GM12878 (cell line): ENCODE measurements around the gene PRMT7. TPM values are rescaled to one million over a fixed set of nuclear protein-coding genes. Genes with fewer than 3 reads are reported as not detected.

Source experiments
- ATAC-seq: fragments of 200-7000 bp; cut with Tn5 transposase; 3 replicates; pipeline ENCODE4 v1.9.1; 2020; ENCODE audit warnings: mild to moderate bottlenecking, moderate library complexity
- BruUV-seq: library from RNA; stranded (reverse); fragments of 400-500 nt; replicated peaks from 2 replicates; lab custom pipeline; 2021; lab: Mats Ljungman, UMichigan
- CTCF ChIA-PET: fragments of 300-600 bp; sonication (Branson Sonifier 250); formaldehyde crosslinking; extraction: SDS; loops from one replicate; lab custom pipeline; 2021; ENCODE audit warnings: inconsistent platforms; lab: Yijun Ruan, JAX
- POLR2A ChIA-PET: fragments of 350-600 bp; formaldehyde crosslinking; extraction: SDS; loops from one replicate; lab custom pipeline; 2021; ENCODE audit warnings: inconsistent platforms; lab: Charles Lee
- RAD21 ChIA-PET: fragments of 300-600 bp; sonication (Branson Sonifier 250); formaldehyde crosslinking; loops from one replicate; lab custom pipeline; 2023; ENCODE audit warnings: antibody characterized with exemption; ENCODE audit not compliant: unreplicated experiment; lab: Charles Lee
- SMC1A ChIA-PET: fragments of 300-600 bp; sonication (Branson Sonifier 250); formaldehyde crosslinking; loops from one replicate; lab custom pipeline; 2023; ENCODE audit not compliant: unreplicated experiment, uncharacterized antibody; lab: Charles Lee
- DNase-seq: peaks from one replicate; pipeline ENCODE4 v3.0.0-alpha.2; 2011; ENCODE audit warnings: low read depth, low spot score
- FAIRE-seq: peaks from 3 replicates; lab custom pipeline; 2011; peaks lifted over from hg19 to GRCh38; lab: Jason Lieb, UNC
- H2AFZ ChIP-seq: 2 replicates; pipeline ENCODE4 v1.6.0; 2011; ENCODE audit warnings: low read depth, low read length, control low read depth; ENCODE audit not compliant: control insufficient read depth
- H3K27ac ChIP-seq: 2 replicates; pipeline ENCODE4 v1.5.1; 2011; ENCODE audit warnings: control low read depth; ENCODE audit not compliant: control insufficient read depth, insufficient read depth
- H3K27me3 ChIP-seq, 2 experiments: replicated peaks in 1 of 2; 2 replicates each; pipeline versions ENCODE4 v1.6.0 to v1.6.1; 2011; ENCODE audit warnings: low read length in 1 of 2; ENCODE audit not compliant: control insufficient read depth in 2 of 2, insufficient read depth in 2 of 2
- H3K36me3 ChIP-seq, 2 experiments: 2 replicates each; pipeline ENCODE4 v1.5.1; 2011; ENCODE audit warnings: low read length in 1 of 2; ENCODE audit not compliant: control insufficient read depth in 2 of 2, insufficient read depth in 2 of 2
- H3K4me1 ChIP-seq: 2 replicates; pipeline ENCODE4 v1.6.1; 2011; ENCODE audit warnings: mild to moderate bottlenecking, low read length, moderate library complexity, mixed read lengths; ENCODE audit not compliant: control insufficient read depth, insufficient read depth
- H3K4me2 ChIP-seq: 2 replicates; pipeline ENCODE4 v1.6.0; 2011; ENCODE audit warnings: control low read depth; ENCODE audit not compliant: control insufficient read depth, insufficient read depth
- H3K4me3 ChIP-seq: fragments of 200-600 bp; sonication (generic); 2 replicates; pipeline ENCODE4 v1.5.1; 2016
- H3K79me2 ChIP-seq: 2 replicates; pipeline ENCODE4 v1.6.0; 2011; ENCODE audit warnings: low read length; ENCODE audit not compliant: control insufficient read depth, insufficient read depth
- H3K9ac ChIP-seq: 2 replicates; pipeline ENCODE4 v1.8.0; 2011; ENCODE audit warnings: low read length, control low read depth, mixed read lengths; ENCODE audit not compliant: control insufficient read depth, insufficient read depth
- H3K9me3 ChIP-seq: replicated peaks from 3 replicates; pipeline ENCODE4 v1.5.1; 2011; ENCODE audit warnings: mild to moderate bottlenecking, low read length; ENCODE audit not compliant: control insufficient read depth, insufficient read depth
- H4K20me1 ChIP-seq: 2 replicates; pipeline ENCODE4 v1.6.0; 2011; ENCODE audit not compliant: control insufficient read depth, insufficient read depth
- CREB1 ChIP-seq: IDR thresholded peaks from 2 replicates; pipeline ENCODE4 v1.6.1; 2012; ENCODE audit warnings: low read depth, mild to moderate bottlenecking, inconsistent platforms
- EP300 ChIP-seq, 2 experiments: fragments of 150-350 bp in 1 of 2; IDR thresholded peaks; 2 replicates each; pipeline ENCODE4 v1.6.1; 2011 to 2012; ENCODE audit warnings: low read depth in 2 of 2, low read length in 2 of 2, borderline replicate concordance in 1 of 2, improper control_type of control experiment in 1 of 2, inconsistent platforms in 1 of 2; ENCODE audit not compliant: control insufficient read depth in 1 of 2
- LARP7 ChIP-seq: fragments of 450-650 bp; IDR thresholded peaks from 2 replicates; pipeline ENCODE4 v1.6.1; 2017; ENCODE audit warnings: mild to moderate bottlenecking
- MEF2B ChIP-seq: fragments of 450-650 bp; IDR thresholded peaks from 2 replicates; pipeline ENCODE4 v1.6.1; 2018; ENCODE audit warnings: mild to moderate bottlenecking, moderate library complexity; ENCODE audit not compliant: partially characterized antibody, poor library complexity, severe bottlenecking
- NFXL1 ChIP-seq: fragments of 450-650 bp; IDR thresholded peaks from 2 replicates; pipeline ENCODE4 v1.6.1; 2017; ENCODE audit warnings: antibody characterized with exemption, mild to moderate bottlenecking, borderline replicate concordance
- NR2C1 ChIP-seq: fragments of 450-650 bp; IDR thresholded peaks from 2 replicates; pipeline ENCODE4 v1.6.1; 2017; ENCODE audit warnings: antibody characterized with exemption, mild to moderate bottlenecking, moderate library complexity
- PAX8 ChIP-seq: fragments of 450-650 bp; IDR thresholded peaks from 2 replicates; pipeline ENCODE4 v1.6.1; 2017; ENCODE audit warnings: mild to moderate bottlenecking, moderate library complexity
- PRDM15 ChIP-seq: fragments of 450-650 bp; formaldehyde crosslinking; IDR thresholded peaks from 2 replicates; pipeline ENCODE4 v1.4.0; 2020; ENCODE audit warnings: mild to moderate bottlenecking, moderate library complexity
- RB1 ChIP-seq: fragments of 450-650 bp; formaldehyde crosslinking; IDR thresholded peaks from 2 replicates; pipeline ENCODE4 v1.6.1; 2017; ENCODE audit warnings: mild to moderate bottlenecking, borderline replicate concordance
- RELB ChIP-seq: fragments of 450-650 bp; IDR thresholded peaks from 2 replicates; pipeline ENCODE4 v1.6.1; 2017; ENCODE audit warnings: low read depth, mild to moderate bottlenecking, moderate library complexity
- SMAD1 ChIP-seq: fragments of 450-650 bp; IDR thresholded peaks from 2 replicates; pipeline ENCODE4 v1.6.1; 2018; ENCODE audit warnings: mild to moderate bottlenecking, low read depth; ENCODE audit not compliant: partially characterized antibody
- WRNIP1 ChIP-seq: IDR thresholded peaks from 2 replicates; pipeline ENCODE4 v1.6.1; 2011; ENCODE audit warnings: low read depth, low read length, improper control_type of control experiment, borderline replicate concordance
- YBX1 ChIP-seq: fragments of 450-650 bp; IDR thresholded peaks from 2 replicates; pipeline ENCODE4 v1.6.1; 2016; ENCODE audit warnings: antibody characterized with exemption
- ZBTB33 ChIP-seq: fragments of 450-650 bp; IDR thresholded peaks from 2 replicates; pipeline ENCODE4 v1.6.1; 2017; ENCODE audit warnings: mild to moderate bottlenecking
- ZSCAN29 ChIP-seq: fragments of 450-650 bp; IDR thresholded peaks from 2 replicates; pipeline ENCODE4 v1.6.1; 2017; ENCODE audit warnings: mild to moderate bottlenecking, moderate library complexity
- WGBS: methylation state at CpG from one replicate; pipeline ENCODE4 v1.1.6; 2016; ENCODE audit warnings: low lambda C conversion rate; ENCODE audit not compliant: insufficient replicate concordance, insufficient coverage; ENCODE audit errors: missing lambda C conversion rate; 5-methylcytosine and 5-hydroxymethylcytosine counted together
- in situ Hi-C: fragments of 300-500 bp; cut with MboI; formaldehyde crosslinking; loops from 9 replicates; pipeline ENCODE4 v1.14.3; 2018; ENCODE audit warnings: mixed read lengths
- intact Hi-C: fragments of 100-400 bp; cut with micrococcal nuclease; formaldehyde crosslinking; loops from one replicate; pipeline ENCODE4 v1.14.2; 2022; ENCODE audit not compliant: unreplicated experiment
- polyA plus RNA-seq, 11 experiments: library from polyadenylated mRNA; depleted of rRNA in 4 of 11; unstranded in 6 of 11; stranded (reverse) in 5 of 11; fragments of >200 nt; fragmentation: Nextera tagmentation in 4 of 11; fragmentation: Illumina TruSeq in 1 of 11; extraction: Ambion mirVana in 4 of 11; extraction: Trizol in 1 of 11; gene quantifications; 1 replicate in 1 of 11; 2 replicates in 10 of 11; pipeline versions ENCODE4 v1.2.1 to v1.2.3, GENCODE V29; 2011 to 2016; ENCODE audit warnings: inconsistent platforms in 2 of 11, missing spikeins in 2 of 11, low read depth in 1 of 11
- total RNA-seq, 4 experiments: library from RNA; depleted of rRNA in 3 of 4; stranded (reverse); fragments of >200 nt in 3 of 4; fragmentation: Illumina TruSeq in 1 of 4; extraction: Trizol in 1 of 4; gene quantifications; 2 replicates each; pipeline versions ENCODE4 v1.2.1 to v1.2.3, GENCODE V29; 2013 to 2021
- TF ChIP-seq, protein P1 (sequence below): IDR thresholded peaks from 2 replicates; pipeline ENCODE4 v1.6.1; 2012; ENCODE audit warnings: low read depth, low read length, improper control_type of control experiment
- TF ChIP-seq, protein P2 (sequence below): IDR thresholded peaks from 2 replicates; pipeline ENCODE4 v1.6.1; 2011; ENCODE audit warnings: borderline replicate concordance, low read depth, mild to moderate bottlenecking, moderate library complexity, mixed read lengths, low read length; ENCODE audit not compliant: insufficient read depth; ENCODE audit errors: extremely low read length

The PRMT7 gene
- total and polyA plus RNA-seq, 10 of the 15 experiments (the other 5 are each of a cell fraction or from before 2014, with no cell fraction given), result 5.1 to 56.1 (median 42.0) TPM

- ChIA-PET POLR2A (no interaction called here), SMC1A (no interaction called here), CTCF (interaction anchor here (1.4 to 9.1 kb wide), 2 partner anchors 11 to 43 kb away, joined by 3 to 77 read pairs; no protein-coding TSS in a partner anchor), RAD21 (interaction anchor here (0.9 kb wide), 1 partner anchor 12 kb away, joined by 3 read pairs; no protein-coding TSS in a partner anchor)
- H3K79me2 ChIP-seq, result no peaks in the 10 kb centered on the region
- no TSS peak for BruUV-seq
- no peak for DNase-seq
- intact Hi-C loops (no loop called here), in situ Hi-C loops (no loop called here)
- peaks cover 34% of the 10 kb centered on the region for H3K4me1 ChIP-seq
- no peak overlapping the region for H3K9ac ChIP-seq
- H3K4me3 ChIP-seq, result no peak overlapping the region
- no peak for FAIRE-seq
- no peaks in the 10 kb centered on the region; a peak in 2 of 4 replicates for H3K27me3 ChIP-seq
- H3K27ac ChIP-seq, result no peak overlapping the region
- no peak overlapping the region for H2AFZ ChIP-seq
- no peak for ATAC-seq
- WGBS, result 98% methylated on average over 3 of the region's 3 CpGs
- no peak overlapping the region for H3K4me2 ChIP-seq
- H4K20me1 ChIP-seq, result no peaks in the 10 kb centered on the region
- H3K36me3 ChIP-seq, result no peaks in the 10 kb centered on the region
- no peaks in the 10 kb centered on the region for H3K9me3 ChIP-seq
- TF ChIP-seq NFXL1 (no peak), RB1 (no peak), MEF2B (no peak), YBX1 (no peak), LARP7 (no peak), PRDM15 (CRISPR knock-in tag) (no peak), RELB (no peak), SMAD1 (no peak), NR2C1 (no peak), ZSCAN29 (no peak), CREB1 (no peak), EP300 (IDR thresholded peaks at IDR 0.05; ENCODE audit: borderline replicate concordance in 1 of 2, control insufficient read depth in 1 of 2, low read depth in 2 of 2, low read length in 2 of 2) (no peak), WRNIP1 (no peak), PAX8 (no peak), ZBTB33 (no peak)
- TF ChIP-seq, protein P1, sequence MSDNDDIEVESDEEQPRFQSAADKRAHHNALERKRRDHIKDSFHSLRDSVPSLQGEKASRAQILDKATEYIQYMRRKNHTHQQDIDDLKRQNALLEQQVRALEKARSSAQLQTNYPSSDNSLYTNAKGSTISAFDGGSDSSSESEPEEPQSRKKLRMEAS, result no peak
- TF ChIP-seq, protein P2, sequence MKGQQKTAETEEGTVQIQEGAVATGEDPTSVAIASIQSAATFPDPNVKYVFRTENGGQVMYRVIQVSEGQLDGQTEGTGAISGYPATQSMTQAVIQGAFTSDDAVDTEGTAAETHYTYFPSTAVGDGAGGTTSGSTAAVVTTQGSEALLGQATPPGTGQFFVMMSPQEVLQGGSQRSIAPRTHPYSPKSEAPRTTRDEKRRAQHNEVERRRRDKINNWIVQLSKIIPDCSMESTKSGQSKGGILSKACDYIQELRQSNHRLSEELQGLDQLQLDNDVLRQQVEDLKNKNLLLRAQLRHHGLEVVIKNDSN, result no peak
These were observed 61.5 kb downstream of the PRMT7 start for GRCh38 chr16:68372381-68372720.
